Lower leg skin (tissue), 4 donors: Measurements from ENCODE around the gene MIS18A. TPM values are rescaled to one million over a fixed set of nuclear protein-coding genes. Genes with fewer than 3 reads are reported as not detected.
"Not testable (repeated sequence)": the region's sequence is repeated elsewhere in the genome, so short reads cannot be mapped to it uniquely, and the experiment has no call there.

Experiments used
- DNase-seq, 2 donors: peaks; one replicate each; pipeline ENCODE4 v3.0.0-alpha.2; 2019; ENCODE audit warnings: low spot score in 2 of 2
- H3K4me3 ChIP-seq: fragments of 200-600 bp; sonication (generic); 2 replicates; pipeline ENCODE4 v1.5.1; 2017; ENCODE audit warnings: mild to moderate bottlenecking, low read depth; ENCODE audit not compliant: poor library complexity, severe bottlenecking
- CTCF ChIP-seq, 3 donors: fragments of 450-650 bp; IDR thresholded peaks; one replicate each; pipeline ENCODE4 v1.5.1; 2016; ENCODE audit warnings: antibody characterized with exemption in 3 of 3, mild to moderate bottlenecking in 3 of 3, moderate library complexity in 2 of 3
- POLR2A ChIP-seq, 2 donors: fragments of 450-650 bp; IDR thresholded peaks; one replicate each; pipeline ENCODE4 v1.6.1; 2016 to 2017; ENCODE audit warnings: antibody characterized with exemption in 2 of 2, mild to moderate bottlenecking in 1 of 2, moderate library complexity in 1 of 2
- WGBS, 2 donors: methylation state at CpG; one replicate each; pipeline ENCODE4 v1.1.5; 2018; 5-methylcytosine and 5-hydroxymethylcytosine counted together
- intact Hi-C: fragments of 100-400 bp; cut with DNase I; formaldehyde crosslinking; loops from one replicate; pipeline ENCODE4 v1.15.0; 2023; ENCODE audit warnings: low total_unique reads
- total RNA-seq, 4 donors: library from RNA; depleted of rRNA; stranded (reverse); fragments of >200 nt; gene quantifications; one replicate each; pipeline ENCODE4 v1.1.0, GENCODE V29; 2016

MIS18A gene
- total RNA-seq, 4 donors from 2014 or later = 2.2 to 7.7 (median 3.9) TPM

GRCh38 chr21:32279377-32279680 is 480 bp upstream of the MIS18A start:
- intact Hi-C loops = no loop called here
- no peak for DNase-seq
- peak overlapping the region; percentile 68 for H3K4me3 ChIP-seq
- no peak for TF ChIP-seq CTCF (IDR thresholded peaks at IDR 0.05)
- no peak for TF ChIP-seq POLR2A (IDR thresholded peaks at IDR 0.05)
- 5 to 7% methylated on average over 10 of the region's 10 CpGs for WGBS, 2 donors

GRCh38 chr21:32278103-32278502 is 746 bp downstream of the MIS18A start:
- no peak for TF ChIP-seq POLR2A (IDR thresholded peaks at IDR 0.05)
- no peak for TF ChIP-seq CTCF (IDR thresholded peaks at IDR 0.05)
- peak in 1 of 2 donors; percentile 12 for DNase-seq
- H3K4me3 ChIP-seq = peak overlapping the region; percentile 68
- intact Hi-C loops = no loop called here
- WGBS, 2 donors = 1 to 3% methylated on average over 9 of the region's 9 CpGs

- TF ChIP-seq CTCF (IDR thresholded peaks at IDR 0.05) (no peak), POLR2A (IDR thresholded peaks at IDR 0.05) (no peak)
- H3K4me3 ChIP-seq = no peak overlapping the region
- intact Hi-C loops = no loop called here
- WGBS, 2 donors = 94 to 96% methylated on average over 4 of the region's 4 CpGs
- DNase-seq = peak in 1 of 2 donors; percentile 5
Measured at GRCh38 chr21:32276671-32277070, 2.2 kb downstream of the MIS18A start.

GRCh38 chr21:32270748-32271147 is 8.1 kb downstream of the MIS18A start:
- intact Hi-C loops = no loop called here
- 80 to 82% methylated on average over 4 of the region's 4 CpGs for WGBS, 2 donors

GRCh38 chr21:32265321-32265720 is 13.5 kb downstream of the MIS18A start:
- DNase-seq, intact Hi-C loops, H3K4me3 ChIP-seq: not testable (repeated sequence)
- 83 to 94% methylated on average over 7 to 10 of the region's 23 CpGs for WGBS, 2 donors

More at GRCh38 chr21:32270748-32271147, 8.1 kb downstream of the MIS18A start:
- no peak for TF ChIP-seq POLR2A (IDR thresholded peaks at IDR 0.05)
- TF ChIP-seq CTCF (IDR thresholded peaks at IDR 0.05) = no peak
- no peak overlapping the region for H3K4me3 ChIP-seq
- DNase-seq = no peak

GRCh38 chr21:32261929-32262328 is 16.9 kb downstream of the MIS18A start:
- intact Hi-C loops = no loop called here
- WGBS, 2 donors = 90 to 91% methylated on average over 5 of the region's 5 CpGs
- TF ChIP-seq POLR2A (IDR thresholded peaks at IDR 0.05) (no peak), CTCF (IDR thresholded peaks at IDR 0.05) (no peak)
- DNase-seq = no peak
- H3K4me3 ChIP-seq = no peak overlapping the region
